Panc1 (cell line): Measurements from ENCODE around the gene SCG2.

Experiments
- CTCF ChIP-seq: fragments of 450-650 bp; IDR thresholded peaks from 2 replicates; pipeline ENCODE4 v1.5.1; 2017; ENCODE audit warnings: mild to moderate bottlenecking
- TCF7L2 ChIP-seq: IDR thresholded peaks from 2 replicates; pipeline ENCODE4 v1.6.1; 2011; ENCODE audit warnings: mild to moderate bottlenecking, low read depth, low read length, inconsistent platforms

GRCh38 chr2:223597076-223597475 lies 5.1 kb downstream of the SCG2 start:
- TF ChIP-seq CTCF = no peak
- TF ChIP-seq TCF7L2 = no peak
